Neural progenitor cell (in vitro differentiated cells): ENCODE data around the gene COA3. TPM values are rescaled to one million over a fixed set of nuclear protein-coding genes. Genes with fewer than 3 reads are reported as not detected.

Experiments used
- DNase-seq: peaks from one replicate; pipeline ENCODE4 v3.0.0-alpha.2; 2016; ENCODE audit warnings: low spot score
- H2AFZ ChIP-seq: fragments of 200-600 bp; sonication (generic); replicated peaks from 2 replicates; pipeline ENCODE4 v1.6.1; 2016; ENCODE audit warnings: antibody characterized with exemption
- H3F3A ChIP-seq: fragments of 200-600 bp; sonication (generic); 2 replicates; pipeline ENCODE4 v1.6.1; 2016; ENCODE audit warnings: antibody characterized with exemption, low read depth
- H3K27ac ChIP-seq: fragments of 200-600 bp; sonication (generic); 2 replicates; pipeline ENCODE4 v1.5.1; 2016; ENCODE audit warnings: mild to moderate bottlenecking
- H3K27me3 ChIP-seq: fragments of 200-600 bp; sonication (generic); 2 replicates; pipeline ENCODE4 v1.6.1; 2016; ENCODE audit warnings: mild to moderate bottlenecking, moderate library complexity
- H3K36me3 ChIP-seq: fragments of 200-600 bp; sonication (generic); 2 replicates; pipeline ENCODE4 v1.5.1; 2016
- H3K4me1 ChIP-seq: fragments of 200-600 bp; sonication (generic); 2 replicates; pipeline ENCODE4 v1.6.1; 2016; ENCODE audit warnings: mixed run types
- H3K4me2 ChIP-seq: fragments of 200-600 bp; sonication (generic); 2 replicates; pipeline ENCODE4 v1.6.1; 2016
- H3K4me3 ChIP-seq: fragments of 200-600 bp; sonication (generic); 2 replicates; pipeline ENCODE4 v1.5.1; 2016
- H3K79me2 ChIP-seq: fragments of 200-600 bp; sonication (generic); 2 replicates; pipeline ENCODE4 v1.6.1; 2016; ENCODE audit warnings: low read depth
- H3K9ac ChIP-seq: fragments of 200-600 bp; sonication (generic); 2 replicates; pipeline ENCODE4 v1.6.1; 2016
- H3K9me3 ChIP-seq: fragments of 200-600 bp; sonication (generic); 2 replicates; pipeline ENCODE4 v1.5.1; 2016; ENCODE audit warnings: low read depth
- H4K20me1 ChIP-seq: fragments of 200-600 bp; sonication (generic); 2 replicates; pipeline ENCODE4 v1.6.1; 2016; ENCODE audit warnings: low read depth
- H3K27ac Mint-ChIP-seq: 3 replicates; pipeline ENCODE4 v1.8.0; 2021; ENCODE audit warnings: mixed read lengths
- H3K27me3 Mint-ChIP-seq: 2 replicates; pipeline ENCODE4 v1.8.0; 2022; ENCODE audit warnings: low read depth, mild to moderate bottlenecking, inconsistent platforms, moderate library complexity, mixed read lengths; ENCODE audit not compliant: insufficient read depth
- H3K36me3 Mint-ChIP-seq: 3 replicates; pipeline ENCODE4 v1.8.0; 2021; ENCODE audit warnings: mixed read lengths
- H3K4me1 Mint-ChIP-seq: 3 replicates; pipeline ENCODE4 v1.8.0; 2021; ENCODE audit warnings: mixed read lengths
- H3K4me3 Mint-ChIP-seq: 3 replicates; pipeline ENCODE4 v1.8.0; 2021; ENCODE audit warnings: mild to moderate bottlenecking, moderate library complexity, mixed read lengths
- H3K9me3 Mint-ChIP-seq: 3 replicates; pipeline ENCODE4 v1.8.0; 2020; ENCODE audit warnings: mixed read lengths
- CTCF ChIP-seq: fragments of 200-600 bp; sonication (generic); IDR thresholded peaks from 2 replicates; pipeline ENCODE4 v1.5.1; 2017; ENCODE audit warnings: antibody characterized with exemption, mild to moderate bottlenecking
- EZH2 ChIP-seq: fragments of 200-600 bp; sonication (generic); IDR thresholded peaks from 2 replicates; pipeline ENCODE4 v1.6.1; 2017; ENCODE audit warnings: antibody characterized with exemption, mild to moderate bottlenecking, moderate library complexity
- EZH2phosphoT487 ChIP-seq: fragments of 200-600 bp; sonication (generic); IDR thresholded peaks from 2 replicates; pipeline ENCODE4 v1.6.1; 2017; ENCODE audit warnings: antibody characterized with exemption
- total RNA-seq: library from RNA; depleted of rRNA; stranded (reverse); fragments of >200 nt; gene quantifications from 2 replicates; pipeline ENCODE4 v1.2.3, GENCODE V29; 2015; ENCODE audit warnings: low replicate concordance

Gene COA3
- total RNA-seq, 1 donor from 2014 or later = 61.2 TPM

- H3K4me3 Mint-ChIP-seq = peak overlapping the region; percentile 75
- Histone ChIP-seq H3K4me3 (no peak overlapping the region), H3F3A (peaks cover 28% of the 10 kb centered on the region), H3K27ac (no peak overlapping the region), H4K20me1 (peaks cover 18% of the 10 kb centered on the region), H3K9ac (no peak overlapping the region), H2AFZ (no peak overlapping the region), H3K9me3 (no peaks in the 10 kb centered on the region), H3K4me2 (no peak overlapping the region), H3K27me3 (peaks cover 39% of the 10 kb centered on the region), H3K79me2 (peaks cover 3% of the 10 kb centered on the region), H3K4me1 (no peaks in the 10 kb centered on the region), H3K36me3 (no peaks in the 10 kb centered on the region)
- H3K9me3 Mint-ChIP-seq = no peaks in the 10 kb centered on the region
- peaks cover 8% of the 10 kb centered on the region for H3K36me3 Mint-ChIP-seq
- no peak for DNase-seq
- H3K27ac Mint-ChIP-seq = no peak overlapping the region
- peaks cover 25% of the 10 kb centered on the region for H3K27me3 Mint-ChIP-seq
- TF ChIP-seq CTCF (no peak), EZH2 (no peak), EZH2phosphoT487 (no peak)
- peaks cover 19% of the 10 kb centered on the region for H3K4me1 Mint-ChIP-seq
These were observed 19.1 kb downstream of the COA3 start for GRCh38 chr17:42779304-42779935.

GRCh38 chr17:42778570-42778969, 19.9 kb downstream of the COA3 start:
- H3K4me1 ChIP-seq = no peaks in the 10 kb centered on the region
- no peak overlapping the region for H3K9ac ChIP-seq
- H3F3A ChIP-seq = peaks cover 28% of the 10 kb centered on the region

GRCh38 chr17:42775534-42776098, 22.9 kb downstream of the COA3 start:
- H3K36me3 Mint-ChIP-seq = peaks cover 8% of the 10 kb centered on the region
- Histone ChIP-seq H3K9me3 (no peaks in the 10 kb centered on the region), H3K4me1 (no peaks in the 10 kb centered on the region), H4K20me1 (peaks cover 18% of the 10 kb centered on the region), H3K36me3 (no peaks in the 10 kb centered on the region), H3K27me3 (peaks cover 7% of the 10 kb centered on the region), H3F3A (peaks cover 26% of the 10 kb centered on the region), H3K4me3 (no peak overlapping the region), H2AFZ (no peak overlapping the region), H3K27ac (no peak overlapping the region), H3K9ac (no peak overlapping the region), H3K4me2 (no peak overlapping the region), H3K79me2 (peaks cover 12% of the 10 kb centered on the region)
- no peak for DNase-seq
- no peak for TF ChIP-seq EZH2
- TF ChIP-seq EZH2phosphoT487 = no peak
- TF ChIP-seq CTCF = no peak
- H3K4me3 Mint-ChIP-seq = peak overlapping the region; percentile 100
- H3K27me3 Mint-ChIP-seq = peaks cover 11% of the 10 kb centered on the region
- H3K9me3 Mint-ChIP-seq = no peaks in the 10 kb centered on the region
- H3K27ac Mint-ChIP-seq = no peak overlapping the region
- H3K4me1 Mint-ChIP-seq = peaks cover 37% of the 10 kb centered on the region

More at GRCh38 chr17:42778570-42778969, 19.9 kb downstream of the COA3 start:
- H3K27me3 Mint-ChIP-seq = peaks cover 25% of the 10 kb centered on the region
- Histone ChIP-seq H3K27me3 (peaks cover 36% of the 10 kb centered on the region), H3K79me2 (peaks cover 12% of the 10 kb centered on the region), H3K27ac (no peak overlapping the region), H4K20me1 (peaks cover 18% of the 10 kb centered on the region), H3K4me3 (no peak overlapping the region), H3K36me3 (no peaks in the 10 kb centered on the region), H2AFZ (no peak overlapping the region), H3K4me2 (no peak overlapping the region), H3K9me3 (no peaks in the 10 kb centered on the region)
- no peaks in the 10 kb centered on the region for H3K9me3 Mint-ChIP-seq
- no peak for DNase-seq
- H3K4me3 Mint-ChIP-seq = no peak overlapping the region
- peaks cover 28% of the 10 kb centered on the region for H3K4me1 Mint-ChIP-seq
- H3K36me3 Mint-ChIP-seq = peaks cover 8% of the 10 kb centered on the region
- no peak overlapping the region for H3K27ac Mint-ChIP-seq
- TF ChIP-seq CTCF (no peak), EZH2phosphoT487 (no peak), EZH2 (no peak)
